Measurements from ENCODE around the gene PLEKHG5.

The PLEKHG5 gene

DNA sequence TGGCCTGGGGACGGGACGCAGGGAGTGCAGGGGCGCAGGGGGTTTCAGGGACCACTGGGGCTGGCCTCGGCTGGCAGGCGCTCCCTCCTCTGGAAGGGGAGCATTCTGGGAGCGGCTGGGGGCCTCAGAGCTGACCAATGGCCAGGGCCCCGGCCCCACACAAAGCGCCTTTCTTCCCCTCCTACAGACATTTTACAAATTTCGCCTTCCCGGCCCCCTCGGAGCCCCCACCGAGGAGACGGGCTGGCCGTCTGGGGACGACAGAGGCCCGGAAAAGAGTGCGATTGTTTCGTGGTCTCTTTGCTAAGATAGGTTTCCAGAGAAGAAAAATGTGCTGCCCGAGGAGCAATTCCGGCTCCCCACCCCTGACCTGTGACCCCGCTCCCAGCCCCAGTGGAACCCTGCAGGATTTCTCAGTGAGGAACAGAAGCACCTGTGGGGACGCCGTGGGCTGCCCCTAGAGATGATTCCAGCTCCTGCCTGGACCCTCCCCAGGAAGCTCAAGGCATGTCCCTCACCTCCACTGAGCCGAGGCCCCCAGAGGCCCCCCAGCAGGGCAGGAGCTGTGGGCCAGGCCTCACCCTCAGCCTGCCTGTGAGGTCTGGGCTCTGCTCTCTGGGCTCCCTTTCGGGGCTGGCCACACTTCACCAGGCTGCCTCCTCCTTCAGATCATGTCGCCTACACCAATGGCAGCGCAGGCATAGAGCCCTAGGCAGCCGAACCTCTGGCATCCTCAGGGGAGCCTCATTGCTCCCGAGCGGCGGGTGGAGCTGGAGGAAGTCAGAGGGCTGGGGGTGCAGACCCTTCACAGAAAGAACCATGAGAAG, 15.0 kb upstream of the PLEKHG5 start:
- TF ChIP-seq ZFX (IDR thresholded peaks at IDR 0.05; ENCODE audit: borderline replicate concordance) (no peak), CTCF (IDR thresholded peaks at IDR 0.05) (no peak)
- H3K27ac ChIP-seq, result no peak overlapping the region

- TF ChIP-seq ZFX (IDR thresholded peaks at IDR 0.05; ENCODE audit: borderline replicate concordance), result no peak
- H3K27ac ChIP-seq, result no peak overlapping the region
These were observed 14.1 kb upstream of the PLEKHG5 start for GRCh38 chr1:6505367-6506209.

GRCh38 chr1:6504887-6505286, 13.4 kb upstream of the PLEKHG5 start:
- no peak overlapping the region for H3K27ac ChIP-seq
- TF ChIP-seq CTCF (IDR thresholded peaks at IDR 0.05) (no peak), ZFX (IDR thresholded peaks at IDR 0.05; ENCODE audit: borderline replicate concordance) (no peak)

GRCh38 chr1:6503884-6504602, 12.6 kb upstream of the PLEKHG5 start:
- TF ChIP-seq CTCF (IDR thresholded peaks at IDR 0.05) (no peak), ZFX (IDR thresholded peaks at IDR 0.05; ENCODE audit: borderline replicate concordance) (no peak)
- H3K27ac ChIP-seq, result no peak overlapping the region

DNA sequence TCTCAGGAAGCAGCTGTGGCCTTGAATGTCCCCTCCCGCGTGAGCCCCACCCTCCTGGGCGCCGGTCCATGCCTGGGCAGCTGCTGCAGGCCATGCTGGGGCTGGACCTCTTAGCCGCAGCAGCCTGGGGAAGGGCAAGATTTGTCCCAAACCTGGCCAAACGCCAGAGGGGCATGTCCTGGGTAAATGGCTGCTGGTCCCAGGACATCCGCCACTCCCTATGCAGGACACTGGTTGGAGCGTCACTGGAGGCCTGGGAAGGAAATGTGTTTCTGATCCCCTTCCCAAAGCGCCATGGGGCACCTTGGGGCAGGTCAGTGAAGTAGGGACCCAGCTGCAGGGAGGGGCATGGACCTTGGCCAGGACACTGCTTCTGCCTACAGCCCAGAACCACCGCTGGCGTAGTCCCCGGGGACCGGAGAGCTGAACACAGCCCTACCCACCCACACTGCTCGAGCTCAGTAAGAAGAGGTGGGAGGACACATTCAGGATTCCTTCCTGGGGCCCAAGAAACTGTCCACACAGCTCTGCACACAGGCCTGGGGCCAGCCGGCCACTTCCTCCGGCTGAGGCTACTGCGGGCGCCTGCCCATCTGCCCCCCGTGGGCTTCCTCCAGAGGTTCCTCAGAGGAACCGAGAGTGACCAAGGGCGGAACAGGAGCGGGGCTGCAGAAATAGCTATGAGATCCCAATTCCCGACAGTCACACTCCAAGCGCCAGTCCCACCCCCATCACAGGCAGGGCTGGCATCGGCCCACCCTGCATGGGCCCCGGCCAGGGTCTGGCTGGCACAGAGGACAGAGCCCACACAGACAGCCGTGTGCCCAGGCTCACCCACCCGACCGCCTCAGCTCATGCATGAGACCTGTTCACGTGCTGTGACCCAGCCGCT, 10.8 kb upstream of the PLEKHG5 start:
- H3K27ac ChIP-seq, result no peak overlapping the region
- TF ChIP-seq ZFX (IDR thresholded peaks at IDR 0.05; ENCODE audit: borderline replicate concordance), result no peak
- no peak for TF ChIP-seq CTCF (IDR thresholded peaks at IDR 0.05)

DNA sequence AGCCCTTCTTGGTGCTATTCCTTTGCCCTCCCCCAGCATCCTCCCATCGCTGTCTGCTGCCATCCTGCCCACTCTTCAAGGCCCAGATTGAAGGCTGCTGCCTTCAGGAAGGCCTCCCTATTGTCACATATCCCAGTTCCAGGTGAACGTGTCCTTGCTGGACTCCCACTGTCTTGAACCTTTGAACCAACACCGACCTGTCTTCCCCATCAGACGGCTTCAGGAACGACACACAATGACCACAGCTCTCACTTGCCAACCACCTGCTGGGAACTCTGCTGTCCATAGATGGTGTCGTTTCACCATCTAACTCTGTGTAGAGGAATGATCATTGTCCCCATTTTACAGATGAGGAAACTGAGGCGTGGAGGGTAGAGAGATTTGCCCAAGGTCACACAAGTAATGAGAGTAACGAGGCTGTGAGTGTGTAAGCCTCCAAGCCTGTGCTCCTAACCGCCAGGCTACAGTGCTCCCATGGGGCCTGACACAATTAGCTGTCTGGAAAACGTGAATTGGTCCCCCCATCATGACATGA, 9.9 kb upstream of the PLEKHG5 start:
- H3K27ac ChIP-seq, result no peak overlapping the region
- TF ChIP-seq CTCF (IDR thresholded peaks at IDR 0.05) (no peak), ZFX (IDR thresholded peaks at IDR 0.05; ENCODE audit: borderline replicate concordance) (no peak)
